ENCODE measurements around the gene BEST2.

BEST2 gene

DNA sequence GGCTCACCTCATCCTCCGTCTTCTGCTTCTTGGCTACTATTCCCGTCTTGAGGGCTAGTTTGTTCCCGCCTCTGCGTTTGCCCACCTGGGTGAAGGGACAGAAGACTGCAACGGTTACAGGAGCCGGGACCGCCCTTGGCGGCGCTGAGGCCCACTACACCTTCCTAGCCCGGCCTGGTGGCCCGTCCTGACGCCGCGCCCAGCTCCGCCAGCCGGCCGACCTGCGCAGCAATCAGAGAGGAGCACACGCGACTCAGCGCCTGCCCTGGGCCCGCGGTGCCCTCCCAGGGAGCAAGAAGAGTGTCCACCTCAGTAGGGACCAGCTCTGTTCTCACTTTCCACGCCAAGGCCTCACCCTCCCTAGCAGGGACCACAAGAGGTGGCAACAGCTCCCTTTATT, 20.3 kb upstream of the BEST2 start:
- DNase-seq, result no peak

DNA sequence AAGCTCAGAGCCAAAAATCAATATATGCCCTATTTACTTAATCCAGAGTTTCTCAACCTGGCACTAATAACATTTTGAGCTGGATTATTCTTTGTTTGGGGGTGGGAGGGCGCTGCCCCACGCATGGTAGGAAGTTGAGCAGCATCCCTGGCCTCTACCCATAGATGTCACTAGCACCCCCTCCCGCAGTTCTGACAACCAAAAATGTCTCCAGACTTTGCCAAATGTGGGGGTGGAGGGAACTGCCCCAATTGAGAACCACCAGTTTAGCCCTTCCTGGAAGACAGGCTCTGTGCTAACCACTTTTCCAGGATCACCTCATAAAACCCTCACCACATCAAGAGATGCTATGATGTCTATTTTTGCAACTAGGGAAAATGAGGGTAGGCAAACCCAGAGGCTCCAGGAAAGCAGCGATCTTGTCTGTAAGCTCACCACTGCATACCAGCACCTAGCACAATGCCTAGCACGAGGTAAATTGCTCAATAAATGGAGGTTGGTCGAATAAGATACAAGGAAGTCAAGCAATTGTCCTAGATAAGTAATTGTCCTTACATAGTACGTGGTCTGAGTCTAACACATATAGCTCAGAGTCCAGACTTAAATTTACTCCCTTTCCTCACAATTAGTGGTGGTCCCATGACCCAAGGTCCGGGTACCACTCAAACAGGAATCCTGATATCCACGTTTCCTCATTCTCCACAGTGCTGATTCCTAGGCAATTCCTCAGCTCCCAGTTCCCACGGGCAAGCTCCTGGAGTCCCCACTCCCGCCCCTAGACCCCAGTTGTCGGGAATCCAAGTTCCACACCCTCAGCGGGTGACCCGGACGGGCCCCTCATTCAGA, 18.0 kb upstream of the BEST2 start:
- DNase-seq, result peak; percentile 65

DNA sequence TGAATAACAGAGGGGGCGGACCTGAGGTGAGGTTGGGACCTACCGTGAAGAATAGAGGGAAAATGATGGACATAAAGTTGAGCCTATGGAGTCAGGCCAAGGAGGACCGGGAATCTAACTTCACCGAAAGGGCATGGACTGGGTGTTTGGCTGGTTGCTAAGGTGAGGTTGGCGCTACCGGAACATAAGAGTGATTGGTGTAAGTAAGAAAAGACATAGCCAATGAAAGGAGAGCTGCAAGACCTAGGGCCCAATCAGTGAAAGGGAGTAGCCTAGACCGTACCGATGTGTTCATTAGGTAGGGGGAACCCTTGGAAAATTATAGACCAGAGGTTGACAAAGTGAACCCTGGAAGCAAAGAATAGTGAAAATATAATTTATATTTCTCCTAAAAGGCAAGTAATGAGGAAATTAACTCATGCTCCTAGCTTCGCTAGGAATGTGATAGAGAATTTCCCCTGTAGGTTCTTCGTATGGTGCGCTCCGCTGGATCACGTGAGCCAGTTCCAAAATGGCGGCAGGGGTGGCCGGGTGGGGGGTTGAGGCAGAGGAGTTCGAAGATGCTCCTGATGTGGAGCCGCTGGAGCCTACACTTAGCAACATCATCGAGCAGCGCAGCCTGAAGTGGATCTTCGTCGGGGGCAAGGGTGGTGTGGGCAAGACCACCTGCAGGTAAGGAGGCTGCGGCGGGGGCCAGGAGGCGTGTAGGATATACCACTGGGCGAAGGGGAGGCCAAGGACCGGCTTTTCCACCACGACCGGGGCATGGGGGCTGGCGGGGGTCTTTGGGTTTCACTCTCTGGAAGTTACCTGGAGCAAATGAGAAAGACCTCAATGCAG, 14.4 kb upstream of the BEST2 start, which contains the start of gene GET3:
GET3 (plus strand) TSS at position 503 of the 840 bp plus-strand sequence; CDS start at position 512, 9 bp downstream.
- peak; percentile 100 for DNase-seq

DNA sequence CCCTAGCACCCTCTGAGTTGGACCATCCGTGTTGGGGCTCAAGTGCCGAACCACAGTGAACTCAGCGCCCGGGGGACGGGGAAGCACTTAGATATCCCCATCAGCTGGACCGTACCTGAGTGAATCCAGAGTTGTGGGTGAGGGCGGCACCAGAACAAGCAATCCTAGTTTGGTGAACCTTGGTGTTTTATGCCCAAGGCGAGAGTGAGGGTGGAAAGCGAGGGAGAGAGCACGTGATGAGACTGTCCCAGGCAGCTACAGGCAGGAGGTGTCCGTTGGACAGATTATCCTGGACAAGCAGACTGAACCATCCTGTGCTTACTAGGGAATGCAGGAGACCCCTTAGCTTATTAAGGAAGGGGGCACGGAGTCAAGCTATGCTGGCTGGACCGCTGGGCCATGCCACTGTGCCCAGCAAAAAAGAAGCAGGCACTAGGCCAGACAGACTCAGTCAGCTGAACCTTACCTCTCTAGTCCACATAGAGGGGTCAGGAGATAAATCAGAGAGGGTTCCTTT, 13.7 kb upstream of the BEST2 start:
- DNase-seq, result no peak

DNA sequence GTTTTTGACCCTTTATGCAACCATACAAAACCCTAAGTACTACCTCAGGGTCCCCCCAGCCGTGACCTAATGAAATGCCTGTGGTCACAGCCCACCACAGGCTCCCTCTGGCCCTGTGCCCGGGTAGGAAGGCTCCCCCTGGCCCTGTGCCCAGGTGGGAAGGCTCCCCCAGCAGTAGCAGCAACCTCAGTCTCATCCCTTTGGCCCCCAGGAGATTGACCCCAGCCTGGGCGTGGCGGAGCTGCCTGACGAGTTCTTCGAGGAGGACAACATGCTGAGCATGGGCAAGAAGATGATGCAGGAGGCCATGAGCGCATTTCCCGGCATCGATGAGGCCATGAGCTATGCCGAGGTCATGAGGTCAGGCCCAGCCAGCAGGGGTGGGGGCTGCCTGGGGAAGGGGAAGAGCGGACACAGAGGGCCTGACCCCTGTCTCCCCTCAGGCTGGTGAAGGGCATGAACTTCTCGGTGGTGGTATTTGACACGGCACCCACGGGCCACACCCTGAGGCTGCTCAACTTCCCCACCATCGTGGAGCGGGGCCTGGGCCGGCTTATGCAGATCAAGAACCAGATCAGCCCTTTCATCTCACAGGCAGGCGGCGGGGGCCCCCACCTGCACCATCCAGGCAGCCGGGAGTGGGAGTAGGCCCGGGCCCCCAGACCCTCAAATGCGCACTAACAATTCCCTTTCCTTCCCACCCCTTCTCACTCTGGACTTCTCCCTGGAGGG, 6.3 kb upstream of the BEST2 start:
- peak; percentile 44 for DNase-seq

DNA sequence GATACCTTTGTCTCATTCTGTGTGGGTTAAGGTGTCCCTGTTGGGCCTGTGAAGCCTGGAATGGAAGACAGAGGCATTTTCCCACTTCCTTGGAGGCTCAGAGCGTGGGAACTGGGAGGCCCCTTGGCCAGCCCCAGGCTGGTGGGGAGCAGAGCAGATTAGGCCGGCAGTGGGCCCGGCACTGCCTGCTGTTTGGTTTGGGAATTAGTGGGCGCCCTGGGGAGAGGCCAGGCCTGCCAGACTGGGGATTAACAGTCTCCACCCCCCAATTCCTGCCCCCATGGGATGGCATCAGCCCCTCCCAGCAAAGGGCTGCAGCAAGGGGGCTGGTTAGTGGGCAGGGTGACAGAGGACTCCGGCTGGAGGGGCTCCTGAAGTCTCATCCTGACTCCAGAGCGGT, 3.1 kb upstream of the BEST2 start:
- DNase-seq, result no peak

DNA sequence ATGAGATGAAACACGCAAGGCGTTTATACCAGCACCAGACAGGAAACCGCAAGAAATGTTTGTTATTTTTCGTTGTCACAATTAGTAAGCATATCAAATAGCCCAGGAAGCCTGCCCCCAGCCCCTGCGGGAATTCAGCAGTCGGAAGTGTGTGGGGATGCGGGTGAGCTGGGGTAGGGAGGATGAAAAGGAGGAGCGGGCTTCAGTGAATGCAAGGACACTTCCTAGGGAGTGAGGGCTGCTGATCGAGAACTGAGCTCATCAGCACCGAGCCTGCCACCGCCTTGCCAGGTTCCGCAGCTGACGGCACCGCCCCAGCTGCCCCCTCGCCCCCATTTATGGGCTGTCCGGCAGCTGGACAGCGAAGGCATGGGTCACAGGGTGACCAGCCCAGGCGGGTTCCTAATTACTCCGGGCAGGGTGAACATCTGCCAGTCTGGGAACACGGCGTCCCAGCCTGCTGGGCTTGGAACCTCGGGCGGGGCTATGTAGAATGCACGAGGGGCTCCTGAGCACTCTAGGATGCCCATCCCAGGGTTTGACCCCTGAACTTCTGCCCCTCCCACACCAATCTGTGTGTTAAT, 1.6 kb upstream of the BEST2 start:
- DNase-seq, result peak; percentile 52

DNA sequence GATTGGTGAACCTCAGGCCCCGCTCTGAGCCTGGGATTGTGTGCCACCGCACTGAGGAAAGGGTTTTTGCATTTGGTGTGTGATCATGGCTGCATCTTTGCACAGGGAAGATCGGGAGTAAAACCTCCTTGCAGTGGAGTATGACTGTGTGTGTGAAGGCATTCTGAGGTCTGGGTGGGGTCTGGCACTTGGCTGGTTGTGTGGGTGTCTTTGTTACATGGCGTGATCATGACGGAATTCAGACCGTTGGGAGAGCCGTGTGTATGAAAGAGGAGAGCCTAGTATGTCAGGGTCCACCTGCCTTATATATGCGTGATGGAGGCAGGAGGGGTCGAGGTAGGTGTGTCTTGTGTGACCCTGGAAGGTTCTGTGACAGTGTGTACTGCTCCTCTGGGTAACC, 740 bp upstream of the BEST2 start:
- DNase-seq, result no peak

DNA sequence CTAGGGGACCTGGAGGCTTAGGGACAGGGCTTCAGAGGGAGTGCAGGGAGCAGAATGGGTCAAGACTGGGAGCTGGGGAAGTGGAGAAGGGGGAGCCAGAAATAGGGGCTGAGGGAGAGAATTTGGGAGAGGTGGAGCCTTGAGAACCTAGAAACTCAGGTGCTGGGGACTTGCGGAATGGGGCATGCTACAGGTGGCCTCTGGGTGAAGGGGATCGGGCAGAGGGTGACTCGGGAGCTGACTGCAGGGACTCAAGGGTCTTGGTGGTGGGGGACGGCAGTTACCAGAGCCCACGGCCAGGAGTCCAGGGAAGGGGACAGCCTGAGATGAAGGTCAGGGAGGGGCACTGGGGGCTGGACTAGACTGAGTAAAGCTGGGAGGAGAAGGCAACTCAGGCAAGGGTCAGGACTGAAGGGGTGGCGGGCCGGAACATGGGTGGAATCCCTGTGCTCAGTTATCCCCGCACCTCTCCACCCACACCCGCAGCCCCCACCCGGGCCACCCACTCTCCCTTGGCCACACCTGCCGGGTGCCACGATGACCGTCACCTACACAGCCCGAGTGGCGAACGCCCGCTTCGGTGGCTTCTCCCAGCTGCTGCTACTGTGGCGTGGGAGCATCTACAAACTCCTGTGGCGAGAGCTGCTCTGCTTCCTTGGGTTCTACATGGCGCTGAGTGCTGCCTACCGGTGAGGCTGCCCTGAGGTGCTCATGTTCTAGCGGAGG, 628 bp downstream of the BEST2 start:
- no peak for DNase-seq

DNA sequence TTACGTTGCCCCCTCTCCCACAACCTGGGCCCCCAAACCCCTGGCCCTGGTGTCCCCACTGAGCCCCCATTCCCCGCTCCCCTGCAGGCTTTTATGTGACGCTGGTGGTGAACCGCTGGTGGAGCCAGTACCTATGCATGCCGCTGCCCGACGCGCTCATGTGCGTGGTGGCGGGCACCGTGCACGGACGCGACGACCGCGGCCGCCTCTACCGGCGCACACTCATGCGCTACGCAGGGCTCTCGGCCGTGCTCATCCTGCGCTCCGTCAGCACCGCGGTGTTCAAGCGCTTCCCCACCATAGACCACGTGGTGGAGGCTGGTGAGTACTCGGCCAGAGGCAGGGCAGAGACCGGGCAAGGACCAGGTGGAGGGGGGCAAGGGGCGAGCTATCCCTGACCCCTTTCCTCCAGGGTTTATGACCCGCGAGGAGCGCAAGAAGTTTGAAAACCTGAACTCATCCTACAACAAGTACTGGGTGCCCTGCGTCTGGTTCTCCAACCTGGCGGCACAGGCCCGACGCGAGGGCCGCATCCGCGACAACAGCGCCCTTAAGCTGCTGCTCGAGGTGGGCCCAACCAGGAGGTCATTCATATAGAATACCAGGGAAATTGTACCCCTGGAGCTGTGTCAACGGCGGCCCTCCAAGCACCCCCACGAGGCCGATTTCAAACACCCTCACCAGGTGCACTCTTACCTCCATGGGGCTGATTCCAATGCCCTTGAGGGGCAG, 3.0 kb downstream of the BEST2 start:
- DNase-seq, result no peak

DNA sequence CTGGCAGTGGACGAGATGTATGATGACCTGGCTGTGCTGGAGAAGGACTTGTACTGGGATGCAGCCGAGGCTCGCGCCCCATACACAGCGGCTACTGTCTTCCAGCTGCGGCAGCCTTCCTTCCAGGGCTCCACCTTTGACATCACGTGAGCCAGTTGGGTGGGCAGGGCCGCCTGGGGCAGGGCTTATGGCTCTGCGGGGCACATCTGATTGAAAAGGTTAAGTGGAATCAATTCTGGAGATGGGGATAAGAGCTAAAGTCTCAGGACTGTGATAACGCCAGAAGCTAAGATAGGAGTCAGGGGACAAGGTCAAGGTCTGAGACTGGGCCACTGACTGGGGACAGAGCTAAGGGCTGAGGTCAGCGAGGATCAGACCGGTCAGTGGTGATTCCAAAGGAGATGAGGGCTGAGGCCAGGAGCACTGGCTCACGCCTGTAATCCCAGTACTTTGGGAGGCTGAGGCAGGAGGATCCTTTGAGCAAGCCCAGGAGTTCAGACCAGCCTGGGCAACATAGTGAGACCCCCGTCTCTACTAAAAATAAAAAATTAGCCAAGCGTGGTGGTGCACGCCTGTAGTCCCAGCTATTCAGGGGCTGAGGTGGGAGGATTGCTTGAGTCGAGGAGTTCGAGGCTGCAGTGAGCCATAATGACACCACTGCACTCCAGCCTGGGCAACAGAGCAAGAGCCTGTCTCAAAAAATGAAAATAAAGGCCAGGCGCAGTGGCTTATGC, 4.7 kb downstream of the BEST2 start:
- no peak for DNase-seq

DNA sequence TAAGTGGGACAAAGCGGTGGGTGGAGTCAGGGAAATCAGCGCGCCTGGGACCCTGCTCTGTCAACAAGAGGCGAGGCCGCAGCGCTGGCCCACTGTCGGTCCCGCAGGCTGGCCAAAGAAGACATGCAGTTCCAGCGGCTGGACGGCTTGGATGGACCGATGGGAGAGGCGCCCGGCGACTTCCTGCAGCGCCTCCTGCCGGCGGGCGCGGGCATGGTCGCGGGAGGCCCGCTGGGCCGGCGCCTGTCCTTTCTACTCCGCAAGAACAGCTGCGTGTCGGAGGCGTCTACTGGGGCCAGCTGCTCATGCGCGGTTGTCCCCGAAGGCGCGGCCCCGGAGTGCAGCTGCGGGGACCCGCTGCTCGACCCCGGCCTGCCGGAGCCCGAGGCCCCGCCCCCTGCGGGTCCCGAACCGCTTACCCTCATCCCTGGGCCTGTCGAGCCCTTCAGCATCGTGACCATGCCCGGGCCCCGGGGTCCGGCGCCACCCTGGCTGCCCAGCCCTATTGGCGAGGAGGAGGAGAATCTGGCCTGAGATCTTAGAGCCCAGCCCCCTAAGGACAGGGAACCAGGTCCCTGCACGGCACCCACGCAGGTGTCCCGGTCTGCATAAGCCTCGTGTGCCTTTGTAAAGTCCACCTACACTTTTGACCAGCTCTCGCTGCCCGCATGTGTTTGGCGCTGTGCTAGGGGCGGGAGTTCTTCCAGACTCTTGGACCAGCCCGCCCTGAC, 6.1 kb downstream of the BEST2 start:
- peak; percentile 77 for DNase-seq

DNA sequence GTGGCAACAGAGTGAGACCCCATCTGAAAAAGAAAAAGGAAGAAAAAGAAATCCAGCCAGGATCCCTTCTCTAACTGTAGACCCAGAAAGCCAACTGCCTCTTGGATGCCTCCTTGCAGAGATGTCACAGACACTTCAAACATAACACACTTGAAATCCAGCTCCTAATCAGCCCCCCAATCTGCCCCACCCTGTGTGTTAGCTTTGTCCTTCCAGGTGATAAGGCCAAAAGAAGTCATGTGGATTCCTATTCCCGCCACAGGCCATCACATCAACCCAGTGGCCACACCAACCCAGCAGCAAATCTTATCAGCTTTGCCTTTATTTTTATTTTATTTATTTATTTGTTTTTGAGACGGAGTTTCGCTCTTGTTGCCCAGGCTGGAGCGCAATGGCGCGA, 8.1 kb downstream of the BEST2 start:
- no peak for DNase-seq

DNA sequence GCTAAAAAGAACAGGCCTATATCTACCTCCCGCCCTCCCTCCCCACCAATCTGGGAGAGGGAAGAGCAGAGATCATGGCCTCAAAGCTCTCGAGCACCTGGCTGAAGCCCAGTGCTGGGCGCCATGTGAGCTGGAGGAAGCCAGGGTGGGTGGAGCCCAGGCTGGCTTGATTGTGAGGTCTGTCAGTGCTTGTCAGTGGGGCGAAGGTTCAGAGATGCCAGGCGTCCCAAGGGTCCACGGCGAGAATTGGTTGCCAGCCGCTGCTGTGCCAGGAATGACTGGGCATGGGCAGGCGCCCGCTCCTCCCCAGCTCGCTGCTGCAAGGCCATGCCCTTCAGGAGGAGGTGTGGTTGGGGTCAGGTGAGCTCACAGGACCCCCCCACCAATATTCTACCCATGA, 11.5 kb downstream of the BEST2 start:
- no peak for DNase-seq

DNA sequence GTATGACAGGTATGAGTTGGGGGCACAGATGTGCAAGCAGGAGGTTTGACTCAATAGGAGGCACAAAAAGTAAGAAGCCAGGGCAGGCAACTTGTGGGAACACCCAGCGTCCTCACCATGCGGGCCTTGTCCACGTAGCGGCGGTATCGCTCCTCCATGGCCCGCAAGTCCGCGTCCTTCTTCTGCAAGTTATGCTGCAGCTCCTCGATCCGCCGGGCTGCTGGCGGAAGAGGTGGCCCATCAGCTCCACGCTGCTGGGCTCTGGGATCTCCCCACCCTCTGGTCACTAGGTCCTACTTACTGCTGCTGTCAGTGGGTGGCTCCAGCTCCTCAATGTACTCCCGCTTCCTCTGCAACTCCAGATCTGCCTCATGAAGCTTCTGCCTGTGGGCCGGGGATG, 13.1 kb downstream of the BEST2 start:
- no peak for DNase-seq

DNA sequence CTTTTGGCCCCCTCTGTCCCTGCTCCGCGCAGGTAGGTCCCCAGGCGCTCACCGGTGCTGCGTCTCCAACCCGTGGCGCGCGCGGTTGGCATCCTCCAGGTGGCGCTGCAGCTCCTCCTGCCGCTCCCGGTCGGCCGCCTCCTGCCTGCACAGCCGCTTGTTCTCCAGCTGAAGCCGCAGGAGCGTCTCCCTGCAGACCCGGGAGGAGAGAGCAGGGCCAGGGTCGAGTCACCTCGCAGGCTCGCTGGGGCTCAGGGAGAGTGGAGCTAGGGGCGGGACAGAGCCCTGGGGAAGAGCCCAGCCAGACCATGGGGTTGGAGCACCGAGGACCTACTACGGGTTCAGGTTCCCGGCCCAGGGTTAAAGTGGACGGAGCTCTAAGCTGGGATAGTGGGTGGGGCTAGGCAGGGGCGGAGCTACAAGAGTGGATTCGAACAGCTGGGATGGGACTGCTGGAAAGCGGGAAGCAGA, 14.5 kb downstream of the BEST2 start:
- DNase-seq, result peak; percentile 83

DNA sequence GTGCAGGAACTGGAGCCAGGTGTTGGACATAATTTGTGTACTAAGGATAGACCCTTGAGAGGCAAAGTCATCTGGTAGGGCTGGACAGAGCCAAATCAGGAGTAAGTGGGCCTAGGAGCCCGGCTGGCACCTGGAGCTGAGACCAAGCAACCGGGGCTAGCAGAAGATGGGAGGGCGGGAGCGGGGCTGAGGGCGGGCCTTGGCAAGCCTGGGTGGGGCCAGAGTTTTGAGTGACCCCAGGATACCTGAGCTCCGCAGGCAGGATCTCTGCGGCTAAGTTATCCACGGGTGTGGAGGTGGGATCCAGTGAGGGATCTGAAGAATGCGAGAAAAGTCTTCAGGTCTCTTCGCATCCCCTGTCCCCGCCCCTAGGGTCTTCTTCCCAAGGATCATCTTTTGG, 15.6 kb downstream of the BEST2 start:
- DNase-seq, result no peak

DNA sequence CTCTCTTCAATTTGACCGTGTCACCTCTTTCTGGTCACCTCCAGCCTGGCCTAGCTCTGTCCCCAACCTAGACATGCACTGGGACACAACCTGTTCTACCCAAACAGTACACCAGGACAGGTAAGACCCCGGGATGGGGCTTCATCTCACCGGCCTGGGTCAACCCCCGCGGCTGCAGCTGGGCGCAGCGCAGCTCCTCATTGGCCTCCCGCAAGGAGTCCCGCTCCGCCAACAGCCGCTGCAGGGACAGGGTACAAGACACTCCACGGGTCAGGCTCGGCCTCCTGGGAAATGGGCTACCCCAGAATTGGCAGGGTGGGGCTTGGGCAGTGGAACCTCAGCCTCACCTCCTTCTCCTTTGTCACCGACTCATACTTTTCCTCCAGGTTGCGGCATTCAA, 16.1 kb downstream of the BEST2 start:
- no peak for DNase-seq

DNA sequence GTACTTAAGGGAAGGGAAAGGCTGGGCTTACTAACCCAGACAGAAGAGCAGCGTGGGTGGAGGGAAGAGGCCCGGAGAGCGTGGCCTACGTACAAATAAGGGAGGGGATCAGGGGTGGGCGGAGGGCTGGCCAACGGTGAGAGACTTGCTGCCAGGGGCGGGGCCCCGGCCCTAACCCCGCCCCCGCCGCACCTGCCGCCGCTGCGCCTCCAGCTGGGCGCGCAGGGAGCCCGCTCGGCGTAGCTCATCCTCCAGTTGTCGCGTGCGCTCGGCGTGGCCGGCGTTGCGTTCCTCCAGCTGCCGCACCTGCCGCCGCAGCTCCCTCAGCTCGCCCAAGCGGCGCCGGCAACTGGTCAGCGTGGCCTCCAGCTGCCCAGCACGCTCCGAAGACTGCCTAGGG, 18.1 kb downstream of the BEST2 start:
- DNase-seq, result no peak

DNA sequence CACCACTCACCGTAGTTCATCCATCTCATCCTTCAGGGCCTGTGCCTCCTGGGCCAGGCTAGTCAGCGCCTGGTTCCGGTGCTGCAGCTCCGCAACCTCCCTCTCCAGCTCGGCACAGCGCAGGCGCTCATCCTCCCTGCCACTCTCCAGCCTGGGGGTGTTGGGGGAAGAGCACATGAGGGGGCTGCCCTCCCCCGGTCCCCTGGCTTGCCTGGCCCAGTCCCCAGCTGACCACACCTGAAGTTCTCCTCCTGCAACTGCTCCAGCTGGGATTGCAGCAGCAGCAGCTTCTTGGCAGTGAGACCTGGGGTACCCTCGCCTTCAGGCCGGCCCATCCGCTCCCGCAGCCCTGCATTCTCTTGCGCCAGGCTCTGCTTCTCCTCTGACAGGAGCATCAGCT, 19.3 kb downstream of the BEST2 start:
- no peak for DNase-seq
